Effector CD8-positive, alpha-beta T cell (primary cell): Measurements from ENCODE around the gene LNX1.
"Not testable (repeated sequence)": the region's sequence is repeated elsewhere in the genome, so short reads cannot be mapped to it uniquely, and the experiment has no call there.

Experiments
- DNase-seq: peaks from one replicate; lab custom pipeline; 2025; lab: John Stamatoyannopoulos, UW

Gene LNX1

DNA sequence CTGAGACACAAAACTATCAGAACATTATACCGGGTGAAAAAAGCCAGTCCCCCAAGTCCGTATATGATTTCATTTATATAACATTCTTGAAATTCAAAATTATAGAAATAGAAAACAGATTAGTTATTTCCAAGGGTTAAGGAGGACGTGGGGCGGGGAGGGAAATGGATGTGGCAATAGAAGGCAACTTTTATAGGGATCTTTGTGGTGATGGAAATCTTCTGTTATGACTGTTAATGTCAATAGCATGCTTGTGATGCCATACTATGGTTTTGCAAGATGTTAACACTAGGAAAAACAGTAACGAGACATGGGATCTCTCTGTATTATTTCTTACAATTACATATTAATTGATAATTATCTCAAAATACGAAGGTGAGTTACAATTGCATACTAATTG is 96.4 kb downstream of the LNX1 start:
- DNase-seq, result no peak

DNA sequence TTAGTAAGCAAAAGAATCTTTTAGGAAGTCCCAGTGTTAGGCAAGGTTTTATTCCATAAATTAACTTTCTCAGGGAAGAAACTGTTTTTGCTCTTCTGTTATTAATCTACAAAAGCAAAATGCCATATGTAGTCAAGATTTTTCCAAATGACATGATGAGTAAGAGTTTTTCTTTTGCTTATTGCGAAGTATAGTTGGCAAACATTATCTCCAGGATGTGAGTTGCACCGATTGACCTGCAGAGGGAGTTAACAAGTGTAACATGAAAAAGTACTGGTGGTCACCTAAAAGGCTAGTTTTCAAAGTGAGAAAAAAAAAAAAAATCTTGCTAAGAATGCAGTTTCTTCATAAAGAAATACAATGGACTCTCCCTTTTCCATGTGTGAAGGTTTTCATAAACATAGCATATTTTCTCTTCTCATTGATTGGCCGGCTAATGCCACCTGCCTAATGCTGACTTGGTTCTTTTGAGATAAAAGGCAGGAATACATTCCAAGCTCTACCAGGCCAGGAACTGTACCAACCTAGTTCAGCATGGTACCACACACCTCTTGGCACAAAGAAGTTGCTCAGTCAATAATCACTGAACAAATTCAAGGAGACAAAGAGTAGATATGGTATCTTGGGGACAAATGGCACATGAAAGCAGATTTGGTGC is 100.2 kb downstream of the LNX1 start:
- DNase-seq, result no peak

DNA sequence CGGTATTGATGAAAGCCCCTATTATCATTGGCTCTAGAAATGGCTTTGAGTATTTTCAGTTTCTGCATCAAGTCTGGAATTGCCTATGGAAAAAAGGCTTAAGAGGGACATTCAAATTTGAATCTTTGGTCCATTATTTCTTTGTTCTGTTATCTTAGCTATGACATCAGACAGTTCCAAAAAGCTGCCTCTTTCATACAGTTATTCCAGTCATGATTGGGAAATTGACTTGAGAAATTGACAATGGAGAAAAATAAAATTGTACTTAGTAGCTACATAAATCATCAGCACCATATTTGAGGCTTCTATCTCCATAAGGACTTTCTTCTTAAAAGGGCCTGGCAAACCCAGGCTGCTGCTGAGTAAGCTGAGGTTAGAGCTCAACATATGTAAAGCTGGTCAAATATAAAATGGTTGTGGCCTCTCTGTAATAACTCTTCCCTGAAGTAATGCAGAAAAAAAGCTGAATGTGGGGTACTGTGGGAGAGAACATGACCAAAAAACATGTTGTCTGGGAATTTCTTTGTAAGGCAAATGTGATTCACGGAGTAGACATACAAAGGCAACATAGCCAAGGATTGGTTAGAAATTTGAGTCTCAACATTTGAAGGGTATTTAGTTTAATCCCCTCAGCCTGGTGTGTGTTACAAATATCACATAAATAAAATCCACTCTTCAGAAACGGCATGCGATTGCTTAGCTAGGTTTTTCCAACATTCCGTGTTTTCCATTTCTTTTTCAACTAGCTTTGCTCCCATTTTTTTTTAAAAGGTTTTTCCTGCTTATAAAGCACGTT is 100.9 kb downstream of the LNX1 start:
- no peak for DNase-seq

DNA sequence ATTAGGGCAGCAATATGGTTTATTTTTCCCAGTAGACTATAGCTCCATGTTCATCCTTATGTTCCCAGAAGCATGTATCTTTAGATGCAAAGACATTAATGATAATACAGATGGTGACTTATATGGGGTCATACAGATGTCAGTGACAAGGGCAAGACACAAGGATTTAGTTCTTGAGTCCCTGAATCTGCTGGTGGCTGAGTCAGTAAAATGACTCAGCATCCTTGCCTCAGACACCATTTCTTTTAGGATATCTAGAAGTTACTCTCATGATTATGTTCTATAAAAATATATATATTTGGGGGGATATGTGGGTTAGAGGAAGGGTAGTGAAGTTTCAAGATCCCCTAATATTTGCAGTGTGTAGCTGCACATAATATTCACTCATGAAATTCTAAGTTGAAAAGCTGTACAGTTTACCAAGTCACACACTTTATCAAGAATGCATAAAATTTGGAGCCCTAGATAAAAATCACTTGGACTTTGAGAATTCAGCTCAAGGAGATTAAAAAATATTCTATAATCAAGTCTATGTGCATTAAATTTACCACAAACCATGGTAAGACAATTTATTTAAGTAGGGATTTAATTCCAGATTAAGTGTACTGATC is 101.9 kb downstream of the LNX1 start:
- DNase-seq, result no peak

DNA sequence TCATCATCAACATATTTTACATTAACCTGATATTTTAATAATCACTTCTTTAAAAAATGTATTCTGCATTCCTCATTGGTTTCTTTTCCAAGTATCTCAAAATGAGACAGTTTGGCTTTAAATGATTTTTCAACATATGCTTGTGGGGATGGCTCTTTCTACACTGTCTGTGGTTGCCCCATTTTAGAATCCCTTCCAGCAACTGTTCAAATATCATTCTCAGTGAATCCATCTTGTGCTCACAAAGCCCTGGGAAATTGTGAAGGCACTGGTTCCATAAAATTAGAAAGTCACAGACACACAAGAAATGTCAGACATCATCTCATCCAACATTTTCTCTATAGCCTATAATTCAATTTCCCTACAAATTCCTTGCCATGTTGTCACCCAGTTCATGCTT is 103.5 kb downstream of the LNX1 start:
- DNase-seq, result no peak

DNA sequence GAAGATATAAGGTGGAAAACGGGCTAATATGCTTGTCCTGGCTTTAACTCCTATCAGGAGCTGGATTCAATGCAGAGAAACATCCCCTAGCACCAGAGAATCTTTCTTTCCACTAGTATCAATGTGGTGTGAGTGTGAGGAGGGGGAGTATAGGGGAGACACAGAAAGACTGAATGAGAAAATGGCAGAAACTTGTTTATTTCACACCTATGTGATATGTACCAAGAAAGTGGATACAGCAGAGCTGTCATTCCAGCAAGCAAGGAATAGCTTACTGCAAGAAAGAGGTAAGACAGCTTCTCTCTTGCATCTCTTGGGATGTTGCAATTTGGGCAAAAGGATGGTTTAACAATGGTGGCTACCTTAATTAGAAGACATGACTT is 105.6 kb downstream of the LNX1 start:
- DNase-seq, result no peak

DNA sequence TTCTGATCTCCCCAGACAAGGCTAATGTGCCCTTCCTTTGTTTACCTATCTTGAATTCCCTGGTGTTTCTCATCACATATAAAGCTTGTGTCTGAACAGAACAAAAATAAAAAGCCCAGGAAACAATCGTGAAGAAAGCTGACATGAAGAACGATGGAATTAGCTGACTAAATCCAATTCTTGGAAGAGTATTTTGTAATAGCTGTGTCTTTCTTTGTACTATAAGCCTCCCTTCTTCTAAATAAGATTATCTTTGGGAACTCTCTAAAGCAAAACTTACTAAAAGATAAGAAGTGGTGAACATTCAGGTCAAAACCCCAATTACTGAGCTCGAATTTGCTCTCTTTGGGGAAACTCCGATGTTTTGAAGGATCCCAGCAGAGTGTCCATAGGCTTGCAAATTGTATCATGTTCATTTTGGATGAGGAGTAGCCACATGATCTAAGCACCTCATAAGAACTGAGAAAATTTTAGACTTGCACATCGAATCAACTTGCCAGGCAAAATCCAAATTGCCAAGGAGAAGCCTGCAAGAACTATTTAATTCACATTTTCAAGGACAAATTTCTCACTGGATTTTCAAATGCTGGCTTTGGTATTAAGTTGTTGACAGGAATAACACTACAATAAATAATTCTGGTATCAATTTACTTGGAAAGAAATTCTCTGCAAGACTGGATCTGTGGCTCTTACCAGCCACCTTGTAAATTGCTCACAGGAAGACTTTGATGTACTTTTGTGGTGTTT is 106.2 kb downstream of the LNX1 start:
- no peak for DNase-seq

DNA sequence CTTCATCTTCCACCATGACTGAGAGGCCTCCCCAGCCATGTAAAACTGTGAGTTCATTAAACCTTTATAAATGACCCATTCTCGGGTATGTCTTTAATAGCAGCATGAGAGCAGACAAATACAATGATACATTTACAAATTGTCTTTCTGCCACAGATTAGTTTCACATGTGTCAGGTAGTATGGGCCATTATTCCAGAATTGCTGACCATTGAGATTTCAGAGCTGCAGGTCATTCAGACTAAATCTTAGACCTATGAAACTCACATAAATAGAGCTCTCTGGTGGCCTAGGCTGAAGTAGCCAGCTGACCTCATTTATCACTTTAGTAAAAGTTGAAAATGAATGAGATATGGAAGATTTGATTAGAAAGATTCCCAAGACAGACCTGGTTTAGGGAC is 108.0 kb downstream of the LNX1 start:
- DNase-seq, result no peak

DNA sequence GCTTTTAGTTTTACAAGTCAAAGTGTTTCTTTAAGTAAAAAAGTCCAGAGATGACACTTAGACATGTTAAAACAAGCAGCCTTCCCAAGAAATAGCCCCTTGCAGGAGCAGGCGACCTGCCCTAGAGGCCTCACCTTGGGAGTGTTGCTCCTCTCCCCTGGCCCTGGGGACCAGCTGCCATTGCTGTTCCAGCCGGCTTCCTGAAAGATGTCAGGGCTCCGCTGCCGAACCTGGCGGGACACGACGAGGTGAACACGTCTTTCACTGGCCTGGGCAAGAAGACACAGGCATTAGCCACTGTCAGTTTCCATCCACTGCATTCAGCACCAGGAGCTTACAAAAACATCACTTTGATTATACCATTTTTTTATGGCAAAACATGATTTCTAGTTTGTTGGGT is 109.7 kb downstream of the LNX1 start:
- DNase-seq, result no peak

DNA sequence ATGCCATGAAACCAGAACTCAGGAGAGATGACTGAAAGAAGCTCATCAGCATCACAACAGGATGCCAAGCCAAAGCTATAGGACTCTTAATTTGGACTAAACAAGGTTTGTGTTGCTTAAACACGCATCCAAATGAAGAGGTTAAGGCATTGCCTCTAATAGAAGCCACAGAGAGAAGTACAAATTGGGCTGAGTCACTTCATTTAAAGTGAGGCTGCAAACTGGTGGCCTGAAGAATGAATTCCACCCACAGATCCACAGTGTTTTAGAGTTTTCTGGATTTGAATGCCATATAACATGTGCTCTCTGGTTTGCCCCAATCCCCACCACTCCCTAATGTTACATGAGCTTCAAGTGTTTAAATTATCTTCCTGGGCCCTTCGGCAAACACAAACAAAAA is 110.4 kb downstream of the LNX1 start:
- DNase-seq, result no peak

DNA sequence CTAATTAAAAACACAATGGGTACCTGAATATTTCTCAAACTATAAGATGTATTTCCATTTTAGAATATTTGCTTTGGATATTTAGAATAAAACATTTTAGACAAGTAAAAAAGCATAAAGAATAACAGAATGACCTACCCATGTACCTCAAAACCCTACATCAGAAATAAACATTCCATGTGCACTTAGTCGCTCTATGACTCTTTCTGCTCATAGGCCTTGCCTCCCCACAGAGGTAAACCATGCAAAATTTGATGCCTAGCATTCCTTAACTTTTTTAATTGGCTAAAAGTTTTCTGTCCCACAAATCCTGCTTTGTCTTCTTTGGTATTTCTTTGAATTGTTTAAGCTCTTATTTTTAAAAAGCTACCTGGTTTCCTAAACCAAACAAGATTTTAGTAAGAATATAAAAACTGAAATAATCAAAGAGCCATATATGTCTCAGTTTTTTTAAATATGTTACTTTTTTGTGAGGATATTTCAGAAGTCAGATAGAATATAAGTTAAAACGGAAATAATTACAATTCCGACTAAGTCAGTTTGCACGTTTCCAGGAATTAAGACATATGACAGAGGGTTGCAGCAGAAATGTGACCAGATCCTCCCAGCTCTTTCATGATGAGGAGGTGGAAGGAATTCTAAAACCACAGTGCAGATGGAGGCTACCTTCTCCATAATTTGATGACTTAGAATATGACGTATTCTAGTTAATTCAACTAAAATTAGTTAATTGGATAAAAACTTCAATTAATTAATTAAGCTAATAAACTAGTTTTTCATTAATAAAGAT is 111.4 kb downstream of the LNX1 start:
- DNase-seq, result no peak

DNA sequence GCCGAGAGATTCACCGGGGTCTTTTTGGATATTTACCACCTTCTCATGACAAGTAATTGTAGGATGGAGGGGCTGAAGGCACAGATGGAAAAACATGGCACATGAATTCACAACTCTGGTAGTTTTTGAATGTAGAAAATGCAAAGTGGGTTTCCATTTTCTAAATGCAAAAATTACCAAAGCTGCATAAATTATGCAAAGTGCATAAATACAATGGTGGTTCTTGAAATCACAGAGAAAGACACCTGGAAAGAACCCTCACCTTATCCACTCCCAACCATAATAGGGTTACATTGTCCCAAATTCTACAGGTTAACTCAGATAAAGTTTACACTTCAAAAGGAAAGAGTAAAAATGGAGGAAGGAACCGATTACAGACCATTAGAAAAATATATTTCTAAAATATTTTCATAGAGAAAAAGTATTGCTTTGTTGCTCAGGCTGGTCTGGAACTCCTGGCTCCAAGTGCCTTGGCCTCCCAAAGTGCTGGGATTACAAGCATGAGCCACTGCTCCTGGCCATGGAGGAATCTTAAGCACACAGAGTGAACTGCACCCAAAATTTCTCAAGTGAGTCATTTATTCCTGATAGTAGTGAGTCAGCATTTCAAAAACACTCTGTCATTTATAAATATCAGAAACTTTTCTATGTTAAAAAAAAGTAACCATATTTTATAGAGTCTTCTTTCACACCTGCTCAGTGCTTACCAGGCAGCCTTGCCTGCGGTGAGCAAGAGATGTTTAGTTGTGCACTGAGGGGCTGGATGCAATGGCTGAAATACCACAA is 112.4 kb downstream of the LNX1 start:
- no peak for DNase-seq

DNA sequence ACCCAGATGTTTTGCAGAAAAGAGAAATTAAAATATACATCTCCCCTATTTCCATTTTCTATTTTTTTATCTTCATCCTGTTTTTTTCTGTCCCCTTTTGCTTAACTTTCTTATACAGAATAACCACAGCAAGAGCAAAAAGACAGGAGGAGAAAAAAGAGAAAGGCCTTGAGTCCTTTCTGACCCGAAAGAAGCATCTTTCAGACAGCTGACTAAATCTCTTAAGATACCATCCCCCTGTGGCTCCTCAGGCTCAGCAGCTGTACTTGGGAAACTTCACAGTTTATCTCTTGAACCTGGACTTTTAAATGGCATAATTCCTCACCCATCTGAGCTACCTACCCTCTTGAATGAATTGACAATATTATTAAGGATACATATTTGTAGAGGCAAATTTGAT is 113.7 kb downstream of the LNX1 start:
- DNase-seq, result no peak

DNA sequence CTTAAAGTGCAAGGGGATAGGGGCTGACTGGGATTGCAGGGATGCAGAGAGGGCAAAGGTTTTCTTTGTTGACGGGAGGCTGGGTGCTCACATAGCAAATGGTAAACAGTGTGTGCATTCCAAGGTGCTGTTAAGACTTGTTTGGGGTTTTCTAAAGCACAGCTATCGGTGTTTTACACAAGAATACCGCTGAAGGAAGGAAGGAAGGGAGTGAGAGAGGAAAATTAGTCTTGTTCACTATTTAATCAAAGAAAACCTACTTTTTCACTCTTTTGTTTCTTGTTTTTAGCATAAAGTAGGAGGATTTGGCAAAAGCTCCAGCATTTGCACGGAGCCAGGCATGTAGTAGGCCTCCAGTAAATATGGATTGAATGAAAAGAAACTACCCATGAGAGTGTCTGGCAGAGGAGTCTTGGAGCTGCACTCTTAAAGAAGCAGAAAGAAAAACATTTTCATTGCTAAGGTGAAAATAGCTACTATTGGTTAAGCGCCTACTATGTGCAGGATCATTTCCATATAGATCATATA is 114.2 kb downstream of the LNX1 start:
- no peak for DNase-seq

DNA sequence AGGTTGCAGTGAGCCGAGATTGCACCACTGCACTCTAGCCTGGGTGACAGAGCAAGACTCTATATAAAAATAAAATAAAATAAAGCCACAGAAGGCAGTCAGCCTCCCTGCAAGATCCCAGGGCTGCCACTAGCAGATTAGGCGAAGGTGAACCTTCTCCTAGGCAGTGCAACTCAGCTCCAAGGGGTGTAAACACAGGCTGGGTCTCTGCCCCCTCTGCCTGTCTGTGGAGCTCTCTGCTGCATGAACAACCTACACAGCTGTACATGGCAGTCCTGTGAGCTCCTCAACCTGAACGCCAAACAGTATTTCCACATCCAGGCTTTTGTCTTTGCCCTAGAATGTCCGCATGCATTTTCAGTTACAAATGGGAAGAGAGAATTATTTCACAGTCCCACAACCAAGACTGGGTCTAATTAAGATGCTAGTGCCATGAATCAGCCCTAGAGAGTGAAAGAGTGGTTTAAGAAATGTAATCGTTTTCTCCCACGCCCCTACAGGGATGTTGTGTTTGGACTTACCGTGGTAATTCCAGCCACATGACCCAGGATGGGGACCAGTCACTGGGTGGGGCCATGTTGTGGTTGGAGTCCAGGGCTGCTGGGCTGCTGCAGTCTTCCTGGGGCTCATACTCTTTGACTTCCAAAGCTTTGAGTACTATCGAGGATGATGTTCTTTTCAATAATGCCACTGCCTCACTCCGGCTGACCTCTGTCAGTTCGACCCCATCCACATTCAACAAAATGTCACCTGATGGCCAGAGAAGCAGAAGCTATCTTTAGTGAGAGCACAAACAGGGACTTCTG is 114.9 kb downstream of the LNX1 start:
- DNase-seq, result no peak

DNA sequence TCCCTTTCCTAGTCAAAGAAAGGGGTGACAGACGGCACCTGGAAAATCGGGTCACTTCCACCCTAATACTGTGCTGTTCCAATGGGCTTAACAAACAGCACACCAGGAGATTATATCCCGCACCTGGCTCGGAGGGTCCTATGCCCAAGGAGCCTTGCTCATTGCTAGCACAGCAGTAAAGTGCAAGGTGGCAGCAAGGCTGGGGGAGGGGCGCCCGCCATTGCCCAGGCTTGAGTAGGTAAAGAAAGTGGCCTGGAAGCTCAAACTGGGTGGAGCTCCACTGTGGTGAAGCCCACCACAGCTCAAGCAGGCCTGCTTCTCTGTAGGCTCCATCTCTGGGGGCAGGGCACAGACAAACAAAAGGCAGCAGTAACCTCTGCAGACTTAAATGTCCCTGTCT is 124.7 kb downstream of the LNX1 start:
- not testable (repeated sequence) for DNase-seq

DNA sequence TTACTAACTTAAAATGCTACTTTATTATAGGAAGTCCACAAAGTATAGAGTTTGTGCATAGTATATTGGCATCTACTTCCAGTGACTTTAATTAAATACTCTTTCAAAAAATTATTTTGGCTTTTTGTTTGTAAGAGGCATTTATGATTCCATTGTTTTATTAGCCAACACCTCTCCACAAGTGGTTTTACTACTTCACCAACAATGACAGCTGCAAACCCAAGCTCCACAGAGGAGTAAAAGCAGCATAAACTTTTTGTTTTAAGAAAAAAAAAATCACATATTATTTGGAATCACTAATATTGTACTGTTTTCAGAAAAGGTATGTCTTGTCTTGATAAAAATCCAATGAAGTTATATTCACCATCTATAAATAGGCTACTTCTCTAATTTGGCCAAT is 125.4 kb downstream of the LNX1 start:
- no peak for DNase-seq

DNA sequence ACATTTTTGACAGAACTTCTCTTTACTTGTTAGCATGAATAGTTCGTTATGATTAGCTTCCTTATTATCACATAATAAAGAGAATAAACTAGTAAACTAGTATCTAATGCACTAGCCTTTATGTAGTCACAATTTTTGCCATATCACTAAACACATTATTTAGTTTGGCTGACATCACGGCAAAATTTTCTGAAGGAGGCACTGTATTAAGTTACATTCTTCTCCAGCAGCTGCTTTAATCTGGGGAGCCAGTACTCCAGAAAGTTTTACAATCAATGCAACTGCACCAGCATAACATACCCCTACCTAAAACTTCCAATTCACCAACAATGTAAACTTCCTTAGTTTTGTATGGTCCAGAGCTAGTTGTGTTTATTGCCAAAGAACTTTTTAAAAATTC is 126.0 kb downstream of the LNX1 start:
- DNase-seq, result no peak

DNA sequence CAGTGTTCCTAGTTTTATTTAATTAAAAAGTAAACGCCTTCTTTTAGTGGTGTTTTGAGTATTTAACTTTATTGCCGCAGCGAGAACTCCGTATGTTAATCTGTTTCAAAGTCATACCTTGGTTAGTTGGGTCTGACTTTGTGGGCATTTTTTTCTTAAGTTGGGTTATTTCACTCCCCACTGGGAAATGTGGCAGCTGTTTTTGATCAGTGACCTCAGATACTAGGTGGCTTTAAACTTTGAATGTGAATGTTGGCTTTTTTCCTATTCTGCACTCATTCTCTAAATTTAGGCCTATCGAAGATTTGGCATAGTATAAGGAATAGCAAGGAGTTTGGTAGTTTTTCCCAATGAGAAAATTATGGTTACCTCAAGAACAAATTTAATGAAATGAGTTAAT is 127.9 kb downstream of the LNX1 start:
- DNase-seq, result no peak

DNA sequence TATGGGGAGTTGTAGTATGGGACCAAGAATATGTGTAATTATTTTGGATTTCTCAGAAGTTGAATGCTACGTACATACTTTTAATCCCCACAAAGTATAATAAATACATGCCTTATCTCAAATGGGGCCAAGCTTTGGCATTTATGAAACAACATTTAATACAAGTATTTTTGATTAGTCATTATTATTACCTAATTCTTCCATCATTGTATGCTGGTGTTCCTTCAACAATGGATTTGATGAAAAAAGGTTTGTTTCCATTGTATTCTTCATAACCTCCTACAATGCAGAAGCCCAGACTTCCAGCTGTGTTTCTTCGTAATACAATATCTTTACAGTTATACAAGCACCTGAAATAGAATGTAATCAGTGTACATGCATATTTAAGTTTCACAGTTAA is 130.0 kb downstream of the LNX1 start:
- DNase-seq, result no peak
